HepG2 (cell line): ENCODE measurements around the gene SCMH1. TPM values are rescaled to one million over a fixed set of nuclear protein-coding genes. Genes with fewer than 3 reads are reported as not detected.

Source experiments
- RARA ChIP-seq: IDR thresholded peaks from 2 replicates; pipeline ENCODE4 v1.6.1; 2016; ENCODE audit warnings: missing genetic modification reagents, missing compliant biosample characterization
- RBM39 ChIP-seq: fragments of 200-400 bp; formaldehyde crosslinking; IDR thresholded peaks from one replicate; pipeline ENCODE4 v1.6.1; 2018; ENCODE audit warnings: antibody characterized with exemption, mild to moderate bottlenecking, low read depth, low read length; ENCODE audit not compliant: poor library complexity, severe bottlenecking
- ZNF136 ChIP-seq: sonication (generic); formaldehyde crosslinking; IDR thresholded peaks from 2 replicates; pipeline ENCODE4 v1.8.1; 2022; ENCODE audit warnings: low read depth, mild to moderate bottlenecking, moderate library complexity, missing genetic modification reagents
- ZNF253 ChIP-seq: sonication (generic); formaldehyde crosslinking; IDR thresholded peaks from 2 replicates; pipeline ENCODE4 v1.8.0; 2022; ENCODE audit warnings: mild to moderate bottlenecking, missing genetic modification reagents, borderline replicate concordance
- ZNF672 ChIP-seq: sonication (generic); formaldehyde crosslinking; IDR thresholded peaks from 2 replicates; pipeline ENCODE4 v1.8.1; 2022; ENCODE audit warnings: missing genetic modification reagents
- polyA plus RNA-seq, 8 experiments: library from polyadenylated mRNA; depleted of rRNA in 3 of 8; stranded (reverse) in 7 of 8; unstranded in 1 of 8; fragments of >200 nt; fragmentation: Illumina TruSeq in 4 of 8; extraction: Trizol in 4 of 8; gene quantifications; 2 replicates each; pipeline versions ENCODE4 v1.2.1 to v1.2.3, GENCODE V29; 2011 to 2016; ENCODE audit warnings: low read depth in 4 of 8, missing spikeins in 1 of 8, mixed read lengths in 1 of 8; ENCODE audit not compliant: insufficient read depth in 1 of 8
- total RNA-seq, 5 experiments: library from RNA; depleted of rRNA; stranded (reverse); fragments of >200 nt; fragmentation: Illumina TruSeq; extraction: Trizol; gene quantifications; 2 replicates each; pipeline ENCODE4 v1.2.3, GENCODE V29; 2016; ENCODE audit warnings: low read depth in 1 of 5
- TF ChIP-seq, protein P1 (sequence below): sonication (generic); formaldehyde crosslinking; IDR thresholded peaks from 2 replicates; pipeline ENCODE4 v1.4.0; 2020; ENCODE audit warnings: missing genetic modification reagents, mild to moderate bottlenecking, borderline replicate concordance
- TF ChIP-seq, protein P2 (sequence below): sonication (generic); formaldehyde crosslinking; IDR thresholded peaks from one replicate; pipeline ENCODE4 v1.5.1; 2020; ENCODE audit warnings: mild to moderate bottlenecking, missing genetic modification reagents; ENCODE audit errors: not compliant biosample characterization
- TF ChIP-seq, protein P3 (sequence below): sonication (generic); formaldehyde crosslinking; IDR thresholded peaks from 2 replicates; pipeline ENCODE4 v1.4.0; 2020; ENCODE audit warnings: mild to moderate bottlenecking, missing genetic modification reagents
- TF ChIP-seq, protein P4 (sequence below): sonication (generic); formaldehyde crosslinking; IDR thresholded peaks from 2 replicates; pipeline ENCODE4 v1.4.0; 2020; ENCODE audit warnings: mild to moderate bottlenecking, missing genetic modification reagents

The SCMH1 gene
- total and polyA plus RNA-seq, 2 of the 13 experiments (the other 11 are each of a cell fraction or from before 2014, with no cell fraction given) = 41.8 to 52.6 TPM

DNA sequence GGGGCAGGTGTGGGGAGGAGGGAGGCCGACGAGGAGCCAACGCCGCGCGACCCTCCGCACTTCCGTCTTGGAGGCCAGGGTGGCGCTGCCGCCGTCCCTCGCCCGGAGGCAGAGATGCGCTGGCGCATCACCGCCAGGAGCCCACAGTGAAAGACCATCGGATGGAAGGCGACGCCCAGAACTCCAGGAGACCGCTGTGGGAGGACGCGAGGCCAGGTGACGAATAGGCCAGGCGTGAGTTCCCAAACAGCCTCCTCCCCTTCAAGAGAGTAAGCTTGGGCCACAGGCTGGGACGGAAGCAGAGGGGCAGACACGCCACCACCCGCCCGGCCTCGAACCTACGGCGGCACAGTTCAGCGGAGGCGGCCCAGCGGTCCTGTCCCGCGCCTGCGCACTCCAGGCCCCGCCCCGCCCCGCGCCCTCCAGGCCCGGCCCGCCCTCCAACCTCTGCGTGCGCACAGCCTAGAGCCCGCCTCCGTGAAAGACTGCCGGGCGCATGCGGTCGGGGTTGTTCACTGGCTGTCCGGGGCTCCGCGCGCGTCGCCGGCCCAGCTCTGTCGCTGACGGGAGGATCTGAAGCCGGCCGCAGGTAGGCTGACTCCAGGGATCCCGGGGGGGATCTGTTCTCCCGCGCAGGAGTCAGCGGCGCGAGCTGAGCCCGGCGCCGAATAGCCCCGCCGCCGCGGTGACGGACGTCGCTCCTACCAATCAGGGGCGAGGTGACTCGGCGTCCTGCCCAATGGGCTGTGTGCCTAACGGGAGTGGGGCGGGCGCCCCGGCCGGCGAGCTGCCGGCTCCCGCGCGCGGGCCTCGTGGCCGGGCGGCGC lies 262.7 kb downstream of the SCMH1 start, which contains the start of gene CTPS1 (continued):
- TF ChIP-seq, protein P1, sequence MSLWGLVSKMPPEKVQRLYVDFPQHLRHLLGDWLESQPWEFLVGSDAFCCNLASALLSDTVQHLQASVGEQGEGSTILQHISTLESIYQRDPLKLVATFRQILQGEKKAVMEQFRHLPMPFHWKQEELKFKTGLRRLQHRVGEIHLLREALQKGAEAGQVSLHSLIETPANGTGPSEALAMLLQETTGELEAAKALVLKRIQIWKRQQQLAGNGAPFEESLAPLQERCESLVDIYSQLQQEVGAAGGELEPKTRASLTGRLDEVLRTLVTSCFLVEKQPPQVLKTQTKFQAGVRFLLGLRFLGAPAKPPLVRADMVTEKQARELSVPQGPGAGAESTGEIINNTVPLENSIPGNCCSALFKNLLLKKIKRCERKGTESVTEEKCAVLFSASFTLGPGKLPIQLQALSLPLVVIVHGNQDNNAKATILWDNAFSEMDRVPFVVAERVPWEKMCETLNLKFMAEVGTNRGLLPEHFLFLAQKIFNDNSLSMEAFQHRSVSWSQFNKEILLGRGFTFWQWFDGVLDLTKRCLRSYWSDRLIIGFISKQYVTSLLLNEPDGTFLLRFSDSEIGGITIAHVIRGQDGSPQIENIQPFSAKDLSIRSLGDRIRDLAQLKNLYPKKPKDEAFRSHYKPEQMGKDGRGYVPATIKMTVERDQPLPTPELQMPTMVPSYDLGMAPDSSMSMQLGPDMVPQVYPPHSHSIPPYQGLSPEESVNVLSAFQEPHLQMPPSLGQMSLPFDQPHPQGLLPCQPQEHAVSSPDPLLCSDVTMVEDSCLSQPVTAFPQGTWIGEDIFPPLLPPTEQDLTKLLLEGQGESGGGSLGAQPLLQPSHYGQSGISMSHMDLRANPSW (CRISPR knock-in tag) = no peak
- no peak for TF ChIP-seq ZNF672 (CRISPR knock-in tag)
- TF ChIP-seq, protein P2, sequence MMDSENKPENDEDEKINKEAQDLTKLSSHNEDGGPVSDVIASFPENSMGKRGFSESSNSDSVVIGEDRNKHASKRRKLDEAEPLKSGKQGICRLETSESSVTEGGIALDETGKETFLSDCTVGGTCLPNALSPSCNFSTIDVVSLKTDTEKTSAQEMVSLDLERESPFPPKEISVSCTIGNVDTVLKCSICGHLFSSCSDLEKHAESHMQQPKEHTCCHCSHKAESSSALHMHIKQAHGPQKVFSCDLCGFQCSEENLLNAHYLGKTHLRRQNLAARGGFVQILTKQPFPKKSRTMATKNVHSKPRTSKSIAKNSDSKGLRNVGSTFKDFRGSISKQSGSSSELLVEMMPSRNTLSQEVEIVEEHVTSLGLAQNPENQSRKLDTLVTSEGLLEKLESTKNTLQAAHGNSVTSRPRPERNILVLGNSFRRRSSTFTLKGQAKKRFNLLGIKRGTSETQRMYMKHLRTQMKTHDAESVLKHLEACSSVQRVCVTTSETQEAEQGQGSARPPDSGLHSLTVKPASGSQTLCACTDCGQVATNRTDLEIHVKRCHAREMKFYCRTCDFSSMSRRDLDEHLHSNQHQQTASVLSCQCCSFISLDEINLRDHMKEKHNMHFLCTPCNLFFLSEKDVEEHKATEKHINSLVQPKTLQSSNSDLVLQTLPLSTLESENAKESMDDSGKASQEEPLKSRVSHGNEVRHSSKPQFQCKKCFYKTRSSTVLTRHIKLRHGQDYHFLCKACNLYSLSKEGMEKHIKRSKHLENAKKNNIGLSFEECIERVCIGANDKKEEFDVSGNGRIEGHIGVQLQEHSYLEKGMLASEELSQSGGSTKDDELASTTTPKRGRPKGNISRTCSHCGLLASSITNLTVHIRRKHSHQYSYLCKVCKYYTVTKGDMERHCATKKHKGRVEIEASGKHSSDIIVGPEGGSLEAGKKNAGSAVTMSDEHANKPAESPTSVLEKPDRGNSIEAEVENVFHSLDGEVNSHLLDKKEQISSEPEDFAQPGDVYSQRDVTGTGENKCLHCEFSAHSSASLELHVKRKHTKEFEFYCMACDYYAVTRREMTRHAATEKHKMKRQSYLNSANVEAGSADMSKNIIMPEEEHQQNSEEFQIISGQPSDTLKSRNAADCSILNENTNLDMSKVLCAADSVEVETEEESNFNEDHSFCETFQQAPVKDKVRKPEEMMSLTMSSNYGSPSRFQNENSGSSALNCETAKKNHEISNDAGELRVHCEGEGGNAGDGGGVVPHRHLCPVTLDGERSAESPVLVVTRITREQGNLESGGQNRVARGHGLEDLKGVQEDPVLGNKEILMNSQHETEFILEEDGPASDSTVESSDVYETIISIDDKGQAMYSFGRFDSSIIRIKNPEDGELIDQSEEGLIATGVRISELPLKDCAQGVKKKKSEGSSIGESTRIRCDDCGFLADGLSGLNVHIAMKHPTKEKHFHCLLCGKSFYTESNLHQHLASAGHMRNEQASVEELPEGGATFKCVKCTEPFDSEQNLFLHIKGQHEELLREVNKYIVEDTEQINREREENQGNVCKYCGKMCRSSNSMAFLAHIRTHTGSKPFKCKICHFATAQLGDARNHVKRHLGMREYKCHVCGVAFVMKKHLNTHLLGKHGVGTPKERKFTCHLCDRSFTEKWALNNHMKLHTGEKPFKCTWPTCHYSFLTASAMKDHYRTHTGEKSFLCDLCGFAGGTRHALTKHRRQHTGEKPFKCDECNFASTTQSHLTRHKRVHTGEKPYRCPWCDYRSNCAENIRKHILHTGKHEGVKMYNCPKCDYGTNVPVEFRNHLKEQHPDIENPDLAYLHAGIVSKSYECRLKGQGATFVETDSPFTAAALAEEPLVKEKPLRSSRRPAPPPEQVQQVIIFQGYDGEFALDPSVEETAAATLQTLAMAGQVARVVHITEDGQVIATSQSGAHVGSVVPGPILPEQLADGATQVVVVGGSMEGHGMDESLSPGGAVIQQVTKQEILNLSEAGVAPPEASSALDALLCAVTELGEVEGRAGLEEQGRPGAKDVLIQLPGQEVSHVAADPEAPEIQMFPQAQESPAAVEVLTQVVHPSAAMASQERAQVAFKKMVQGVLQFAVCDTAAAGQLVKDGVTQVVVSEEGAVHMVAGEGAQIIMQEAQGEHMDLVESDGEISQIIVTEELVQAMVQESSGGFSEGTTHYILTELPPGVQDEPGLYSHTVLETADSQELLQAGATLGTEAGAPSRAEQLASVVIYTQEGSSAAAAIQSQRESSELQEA (CRISPR knock-in tag) = no peak
- TF ChIP-seq ZNF136 (CRISPR knock-in tag) = no peak
- TF ChIP-seq RARA (CRISPR knock-in tag) = no peak
- TF ChIP-seq, protein P3, sequence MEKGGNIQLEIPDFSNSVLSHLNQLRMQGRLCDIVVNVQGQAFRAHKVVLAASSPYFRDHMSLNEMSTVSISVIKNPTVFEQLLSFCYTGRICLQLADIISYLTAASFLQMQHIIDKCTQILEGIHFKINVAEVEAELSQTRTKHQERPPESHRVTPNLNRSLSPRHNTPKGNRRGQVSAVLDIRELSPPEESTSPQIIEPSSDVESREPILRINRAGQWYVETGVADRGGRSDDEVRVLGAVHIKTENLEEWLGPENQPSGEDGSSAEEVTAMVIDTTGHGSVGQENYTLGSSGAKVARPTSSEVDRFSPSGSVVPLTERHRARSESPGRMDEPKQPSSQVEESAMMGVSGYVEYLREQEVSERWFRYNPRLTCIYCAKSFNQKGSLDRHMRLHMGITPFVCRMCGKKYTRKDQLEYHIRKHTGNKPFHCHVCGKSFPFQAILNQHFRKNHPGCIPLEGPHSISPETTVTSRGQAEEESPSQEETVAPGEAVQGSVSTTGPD = no peak
- TF ChIP-seq ZNF253 (CRISPR knock-in tag) = no peak
- TF ChIP-seq, protein P4, sequence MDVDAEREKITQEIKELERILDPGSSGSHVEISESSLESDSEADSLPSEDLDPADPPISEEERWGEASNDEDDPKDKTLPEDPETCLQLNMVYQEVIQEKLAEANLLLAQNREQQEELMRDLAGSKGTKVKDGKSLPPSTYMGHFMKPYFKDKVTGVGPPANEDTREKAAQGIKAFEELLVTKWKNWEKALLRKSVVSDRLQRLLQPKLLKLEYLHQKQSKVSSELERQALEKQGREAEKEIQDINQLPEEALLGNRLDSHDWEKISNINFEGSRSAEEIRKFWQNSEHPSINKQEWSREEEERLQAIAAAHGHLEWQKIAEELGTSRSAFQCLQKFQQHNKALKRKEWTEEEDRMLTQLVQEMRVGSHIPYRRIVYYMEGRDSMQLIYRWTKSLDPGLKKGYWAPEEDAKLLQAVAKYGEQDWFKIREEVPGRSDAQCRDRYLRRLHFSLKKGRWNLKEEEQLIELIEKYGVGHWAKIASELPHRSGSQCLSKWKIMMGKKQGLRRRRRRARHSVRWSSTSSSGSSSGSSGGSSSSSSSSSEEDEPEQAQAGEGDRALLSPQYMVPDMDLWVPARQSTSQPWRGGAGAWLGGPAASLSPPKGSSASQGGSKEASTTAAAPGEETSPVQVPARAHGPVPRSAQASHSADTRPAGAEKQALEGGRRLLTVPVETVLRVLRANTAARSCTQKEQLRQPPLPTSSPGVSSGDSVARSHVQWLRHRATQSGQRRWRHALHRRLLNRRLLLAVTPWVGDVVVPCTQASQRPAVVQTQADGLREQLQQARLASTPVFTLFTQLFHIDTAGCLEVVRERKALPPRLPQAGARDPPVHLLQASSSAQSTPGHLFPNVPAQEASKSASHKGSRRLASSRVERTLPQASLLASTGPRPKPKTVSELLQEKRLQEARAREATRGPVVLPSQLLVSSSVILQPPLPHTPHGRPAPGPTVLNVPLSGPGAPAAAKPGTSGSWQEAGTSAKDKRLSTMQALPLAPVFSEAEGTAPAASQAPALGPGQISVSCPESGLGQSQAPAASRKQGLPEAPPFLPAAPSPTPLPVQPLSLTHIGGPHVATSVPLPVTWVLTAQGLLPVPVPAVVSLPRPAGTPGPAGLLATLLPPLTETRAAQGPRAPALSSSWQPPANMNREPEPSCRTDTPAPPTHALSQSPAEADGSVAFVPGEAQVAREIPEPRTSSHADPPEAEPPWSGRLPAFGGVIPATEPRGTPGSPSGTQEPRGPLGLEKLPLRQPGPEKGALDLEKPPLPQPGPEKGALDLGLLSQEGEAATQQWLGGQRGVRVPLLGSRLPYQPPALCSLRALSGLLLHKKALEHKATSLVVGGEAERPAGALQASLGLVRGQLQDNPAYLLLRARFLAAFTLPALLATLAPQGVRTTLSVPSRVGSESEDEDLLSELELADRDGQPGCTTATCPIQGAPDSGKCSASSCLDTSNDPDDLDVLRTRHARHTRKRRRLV = no peak
- TF ChIP-seq RBM39 = no peak
